Liver (tissue), 9 donors: ENCODE data around the gene RGS7. TPM values are rescaled to one million over a fixed set of nuclear protein-coding genes. Genes with fewer than 3 reads are reported as not detected.
A peak's percentile ranks its signal among the peaks of the same experiment; 100 is the strongest.

Source experiments
- DNase-seq: peaks from one replicate; pipeline ENCODE4 v3.0.0-alpha.2; 2017; ENCODE audit warnings: low spot score
- H3K27ac ChIP-seq, 2 donors: one replicate each; pipeline ENCODE4 v1.7.0; 2013; ENCODE audit warnings: inconsistent platforms in 2 of 2, low read length in 2 of 2, control low read depth in 1 of 2, low read depth in 1 of 2, mild to moderate bottlenecking in 1 of 2
- H3K27me3 ChIP-seq, 4 donors: one replicate each; pipeline versions ENCODE4 v1.6.1 to v1.7.0; 2013; ENCODE audit warnings: low read length in 3 of 4, inconsistent platforms in 1 of 4, mild to moderate bottlenecking in 1 of 4, moderate library complexity in 1 of 4; ENCODE audit not compliant: control insufficient read depth in 4 of 4, insufficient read depth in 4 of 4
- H3K36me3 ChIP-seq, 4 donors: one replicate each; pipeline versions ENCODE4 v1.6.1 to v1.7.0; 2013; ENCODE audit warnings: low read length in 3 of 4, mild to moderate bottlenecking in 3 of 4, low read depth in 1 of 4, moderate library complexity in 1 of 4; ENCODE audit not compliant: control insufficient read depth in 4 of 4, insufficient read depth in 3 of 4
- H3K4me1 ChIP-seq, 4 donors: one replicate each; pipeline versions ENCODE4 v1.6.1 to v1.7.0; 2013; ENCODE audit warnings: low read length in 3 of 4, mild to moderate bottlenecking in 3 of 4, moderate library complexity in 1 of 4; ENCODE audit not compliant: control insufficient read depth in 4 of 4, insufficient read depth in 4 of 4
- H3K4me3 ChIP-seq, 3 donors: one replicate each; pipeline versions ENCODE4 v1.6.1 to v1.7.0; 2013; ENCODE audit warnings: low read length in 3 of 3, control low read depth in 1 of 3, low read depth in 1 of 3, mild to moderate bottlenecking in 1 of 3
- H3K9ac ChIP-seq, 2 donors: one replicate each; pipeline ENCODE4 v1.7.0; 2013; ENCODE audit warnings: low read length in 2 of 2, mild to moderate bottlenecking in 2 of 2, moderate library complexity in 2 of 2, control low read depth in 1 of 2, low read depth in 1 of 2
- H3K9me3 ChIP-seq, 4 donors: one replicate each; pipeline versions ENCODE4 v1.6.1 to v1.7.0; 2013; ENCODE audit warnings: low read length in 3 of 4; ENCODE audit not compliant: control insufficient read depth in 4 of 4
- EGR1 ChIP-seq, 2 donors: IDR thresholded peaks; 2 replicates each; pipeline ENCODE4 v1.6.1; 2016 to 2018; ENCODE audit warnings: antibody characterized with exemption in 2 of 2, low read depth in 2 of 2
- FOXA1 ChIP-seq: IDR thresholded peaks from 2 replicates; pipeline ENCODE4 v1.6.1; 2016; ENCODE audit warnings: antibody characterized with exemption
- GABPA ChIP-seq, 2 donors: IDR thresholded peaks in 1 of 2; conservative IDR thresholded peaks in 1 of 2; 2 replicates each; pipeline ENCODE4 v1.6.1; 2016; ENCODE audit warnings: antibody characterized with exemption in 2 of 2, mild to moderate bottlenecking in 1 of 2, moderate library complexity in 1 of 2
- HNF4A ChIP-seq, 2 donors: conservative IDR thresholded peaks; 2 replicates each; pipeline ENCODE4 v1.6.1; 2016; ENCODE audit warnings: antibody characterized with exemption in 2 of 2, mild to moderate bottlenecking in 2 of 2
- HNF4G ChIP-seq: IDR thresholded peaks from 2 replicates; pipeline ENCODE4 v1.6.1; 2016; ENCODE audit warnings: antibody characterized with exemption
- JUND ChIP-seq, 2 donors: IDR thresholded peaks; 2 replicates each; pipeline ENCODE4 v1.6.1; 2016; ENCODE audit warnings: antibody characterized with exemption in 2 of 2
- NR2F2 ChIP-seq: IDR thresholded peaks from 2 replicates; pipeline ENCODE4 v1.6.1; 2016; ENCODE audit warnings: antibody characterized with exemption
- RAD21 ChIP-seq, 2 donors: IDR thresholded peaks; 2 replicates each; pipeline ENCODE4 v1.6.1; 2016; ENCODE audit warnings: antibody characterized with exemption in 2 of 2, mild to moderate bottlenecking in 2 of 2
- RXRA ChIP-seq, 2 donors: IDR thresholded peaks; 2 replicates each; pipeline ENCODE4 v1.6.1; 2017 to 2018; ENCODE audit warnings: antibody characterized with exemption in 2 of 2, mild to moderate bottlenecking in 1 of 2
- SP1 ChIP-seq: IDR thresholded peaks from 2 replicates; pipeline ENCODE4 v1.6.1; 2018; ENCODE audit warnings: antibody characterized with exemption, mild to moderate bottlenecking
- TAF1 ChIP-seq: conservative IDR thresholded peaks from 2 replicates; pipeline ENCODE4 v1.6.1; 2016; ENCODE audit warnings: antibody characterized with exemption, mild to moderate bottlenecking
- YY1 ChIP-seq: IDR thresholded peaks from 2 replicates; pipeline ENCODE4 v1.6.1; 2016; ENCODE audit warnings: antibody characterized with exemption, mild to moderate bottlenecking
- WGBS: extraction: QIAGEN DNeasy Blood & Tissue Kit; methylation state at CpG from one replicate; pipeline ENCODE4 v1.1.7; 2013; 5-methylcytosine and 5-hydroxymethylcytosine counted together
- polyA plus RNA-seq, 2 donors: library from polyadenylated mRNA; stranded (reverse) in 1 of 2; unstranded in 1 of 2; fragments of 200-250 nt in 1 of 2; fragments of >200 nt in 1 of 2; fragmentation: Nextera tagmentation in 1 of 2; extraction: Ambion mirVana in 1 of 2; gene quantifications; one replicate each; pipeline versions ENCODE4 v1.2.1 to v1.2.3, GENCODE V29; 2013 to 2015
- total RNA-seq, 2 donors: library from RNA; depleted of rRNA; stranded (reverse); fragments of >200 nt; gene quantifications; one replicate each; pipeline ENCODE4 v1.2.3, GENCODE V29; 2014
- TF ChIP-seq, protein P1 (sequence below): IDR thresholded peaks from 2 replicates; pipeline ENCODE4 v1.6.1; 2016; ENCODE audit warnings: antibody characterized with exemption
- TF ChIP-seq, protein P2 (sequence below): IDR thresholded peaks from 2 replicates; pipeline ENCODE4 v1.6.1; 2016; ENCODE audit warnings: antibody characterized with exemption, mild to moderate bottlenecking
- TF ChIP-seq, protein P3 (sequence below): IDR thresholded peaks from 2 replicates; pipeline ENCODE4 v1.6.1; 2016; ENCODE audit warnings: antibody characterized with exemption
- TF ChIP-seq, protein P4 (sequence below): fragments of 150-350 bp; IDR thresholded peaks from 2 replicates; pipeline ENCODE4 v1.5.1; 2017; ENCODE audit warnings: improper control_type of control experiment, low read depth, low read length; ENCODE audit not compliant: missing input control
- donor health status: healthy.
- donor health status: healthy.
- donor health status: healthy.
- donor health status: healthy.
- donor health status: healthy.

Gene RGS7
- total and polyA plus RNA-seq, 4 donors, result 0.05 to 0.18 TPM; not detected in 2

DNA sequence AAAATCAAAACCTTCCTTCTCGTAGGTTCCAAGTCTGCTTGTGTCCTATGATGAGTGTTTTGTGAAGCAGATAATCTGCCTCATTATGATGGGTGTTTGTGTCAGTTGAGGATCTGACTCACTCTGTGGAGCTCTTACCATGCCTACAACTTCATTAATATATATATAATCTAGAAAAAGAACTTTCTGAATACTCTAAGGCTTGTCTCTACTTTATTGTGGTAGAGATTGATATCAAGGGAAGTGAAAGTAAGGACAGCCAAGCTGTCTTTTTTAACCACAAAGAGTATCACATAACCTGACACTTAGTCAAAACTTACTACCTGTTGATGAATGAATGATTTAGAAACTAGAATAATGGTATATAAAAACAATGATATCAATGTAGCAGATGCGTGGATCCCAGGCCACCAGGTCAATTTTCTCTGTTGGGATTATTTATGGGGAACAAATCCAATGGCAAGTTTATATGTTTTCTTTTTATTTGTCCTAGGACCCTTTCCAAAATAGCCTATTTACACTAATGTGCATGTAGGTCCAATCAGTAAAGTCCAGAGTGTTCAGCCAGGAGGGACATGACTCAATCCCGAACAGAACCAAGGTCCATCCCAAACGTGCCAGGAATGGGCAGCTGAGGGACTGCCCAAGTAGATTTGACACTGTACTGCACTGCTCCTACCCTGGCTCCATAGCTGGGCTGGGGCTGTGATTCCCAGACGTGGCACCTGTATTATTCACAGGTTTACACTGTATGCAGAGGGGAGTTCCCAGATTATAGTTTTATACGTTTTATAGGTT is 562.8 kb downstream of the RGS7 start:
- Histone ChIP-seq H3K36me3 (no peaks in the 10 kb centered on the region), H3K4me1 (no peaks in the 10 kb centered on the region), H3K4me3 (no peak overlapping the region), H3K27me3 (no peaks in the 10 kb centered on the region), H3K9me3 (no peaks in the 10 kb centered on the region), H3K9ac (no peak overlapping the region), H3K27ac (no peak overlapping the region)
- DNase-seq, result no peak
- TF ChIP-seq NR2F2 (no peak), GABPA (IDR thresholded peaks at IDR 0.05 in 1 of 2, conservative IDR thresholded peaks at IDR 0.05 in 1 of 2) (no peak), SP1 (peak; percentile 32), FOXA1 (no peak), RAD21 (IDR thresholded peaks at IDR 0.05) (no peak), HNF4A (conservative IDR thresholded peaks at IDR 0.05) (peak in 1 of 2 donors; percentile 79), YY1 (no peak), HNF4G (no peak), RXRA (IDR thresholded peaks at IDR 0.05) (no peak), TAF1 (no peak)
- TF ChIP-seq, protein P1, sequence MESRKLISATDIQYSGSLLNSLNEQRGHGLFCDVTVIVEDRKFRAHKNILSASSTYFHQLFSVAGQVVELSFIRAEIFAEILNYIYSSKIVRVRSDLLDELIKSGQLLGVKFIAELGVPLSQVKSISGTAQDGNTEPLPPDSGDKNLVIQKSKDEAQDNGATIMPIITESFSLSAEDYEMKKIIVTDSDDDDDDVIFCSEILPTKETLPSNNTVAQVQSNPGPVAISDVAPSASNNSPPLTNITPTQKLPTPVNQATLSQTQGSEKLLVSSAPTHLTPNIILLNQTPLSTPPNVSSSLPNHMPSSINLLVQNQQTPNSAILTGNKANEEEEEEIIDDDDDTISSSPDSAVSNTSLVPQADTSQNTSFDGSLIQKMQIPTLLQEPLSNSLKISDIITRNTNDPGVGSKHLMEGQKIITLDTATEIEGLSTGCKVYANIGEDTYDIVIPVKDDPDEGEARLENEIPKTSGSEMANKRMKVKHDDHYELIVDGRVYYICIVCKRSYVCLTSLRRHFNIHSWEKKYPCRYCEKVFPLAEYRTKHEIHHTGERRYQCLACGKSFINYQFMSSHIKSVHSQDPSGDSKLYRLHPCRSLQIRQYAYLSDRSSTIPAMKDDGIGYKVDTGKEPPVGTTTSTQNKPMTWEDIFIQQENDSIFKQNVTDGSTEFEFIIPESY, result no peak
- TF ChIP-seq, protein P2, sequence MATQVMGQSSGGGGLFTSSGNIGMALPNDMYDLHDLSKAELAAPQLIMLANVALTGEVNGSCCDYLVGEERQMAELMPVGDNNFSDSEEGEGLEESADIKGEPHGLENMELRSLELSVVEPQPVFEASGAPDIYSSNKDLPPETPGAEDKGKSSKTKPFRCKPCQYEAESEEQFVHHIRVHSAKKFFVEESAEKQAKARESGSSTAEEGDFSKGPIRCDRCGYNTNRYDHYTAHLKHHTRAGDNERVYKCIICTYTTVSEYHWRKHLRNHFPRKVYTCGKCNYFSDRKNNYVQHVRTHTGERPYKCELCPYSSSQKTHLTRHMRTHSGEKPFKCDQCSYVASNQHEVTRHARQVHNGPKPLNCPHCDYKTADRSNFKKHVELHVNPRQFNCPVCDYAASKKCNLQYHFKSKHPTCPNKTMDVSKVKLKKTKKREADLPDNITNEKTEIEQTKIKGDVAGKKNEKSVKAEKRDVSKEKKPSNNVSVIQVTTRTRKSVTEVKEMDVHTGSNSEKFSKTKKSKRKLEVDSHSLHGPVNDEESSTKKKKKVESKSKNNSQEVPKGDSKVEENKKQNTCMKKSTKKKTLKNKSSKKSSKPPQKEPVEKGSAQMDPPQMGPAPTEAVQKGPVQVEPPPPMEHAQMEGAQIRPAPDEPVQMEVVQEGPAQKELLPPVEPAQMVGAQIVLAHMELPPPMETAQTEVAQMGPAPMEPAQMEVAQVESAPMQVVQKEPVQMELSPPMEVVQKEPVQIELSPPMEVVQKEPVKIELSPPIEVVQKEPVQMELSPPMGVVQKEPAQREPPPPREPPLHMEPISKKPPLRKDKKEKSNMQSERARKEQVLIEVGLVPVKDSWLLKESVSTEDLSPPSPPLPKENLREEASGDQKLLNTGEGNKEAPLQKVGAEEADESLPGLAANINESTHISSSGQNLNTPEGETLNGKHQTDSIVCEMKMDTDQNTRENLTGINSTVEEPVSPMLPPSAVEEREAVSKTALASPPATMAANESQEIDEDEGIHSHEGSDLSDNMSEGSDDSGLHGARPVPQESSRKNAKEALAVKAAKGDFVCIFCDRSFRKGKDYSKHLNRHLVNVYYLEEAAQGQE, result no peak
- WGBS, result 45% methylated on average over 6 of the region's 6 CpGs

DNA sequence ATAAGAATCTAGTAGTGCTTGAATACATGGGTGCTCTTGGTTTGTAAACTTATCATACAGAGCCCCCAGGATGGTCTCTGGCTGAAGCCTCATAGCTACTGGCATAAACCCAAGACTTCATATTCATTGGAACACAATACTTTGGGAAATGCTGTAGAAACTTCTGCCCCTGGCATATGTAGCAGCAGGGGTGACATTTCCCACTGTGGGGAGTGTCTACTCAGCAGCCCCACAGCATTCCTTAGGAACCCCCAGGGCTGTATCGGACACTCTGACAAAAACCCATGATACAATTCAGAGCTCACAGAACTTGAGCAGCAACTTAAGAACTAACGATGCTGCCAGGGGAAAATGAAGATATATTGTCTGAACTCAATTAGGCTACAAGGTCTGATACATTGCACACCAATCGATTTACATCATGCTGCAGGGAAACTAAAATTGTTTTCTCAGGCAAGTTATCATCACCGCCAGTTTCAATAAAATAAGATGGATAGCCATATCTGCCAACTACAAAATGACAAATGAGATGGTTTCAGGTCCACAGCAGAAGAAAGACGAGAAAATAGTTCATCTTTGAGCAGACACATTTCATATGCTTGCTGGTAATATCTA is 564.0 kb downstream of the RGS7 start:
- no peak for DNase-seq
- H3K4me3 ChIP-seq, result no peak overlapping the region
- no peaks in the 10 kb centered on the region for H3K9me3 ChIP-seq
- H3K27me3 ChIP-seq, result no peaks in the 10 kb centered on the region
- H3K4me1 ChIP-seq, result no peaks in the 10 kb centered on the region
- H3K27ac ChIP-seq, result no peak overlapping the region
- 81% methylated on average over 5 of the region's 5 CpGs for WGBS
- H3K36me3 ChIP-seq, result no peaks in the 10 kb centered on the region
- no peak overlapping the region for H3K9ac ChIP-seq
- TF ChIP-seq FOXA1 (no peak), HNF4G (no peak), RXRA (IDR thresholded peaks at IDR 0.05) (no peak), NR2F2 (no peak), HNF4A (conservative IDR thresholded peaks at IDR 0.05) (no peak), JUND (IDR thresholded peaks at IDR 0.05) (no peak), GABPA (IDR thresholded peaks at IDR 0.05 in 1 of 2, conservative IDR thresholded peaks at IDR 0.05 in 1 of 2) (no peak), EGR1 (IDR thresholded peaks at IDR 0.05; ENCODE audit: low read depth in 2 of 2) (no peak)
- TF ChIP-seq, protein P3, sequence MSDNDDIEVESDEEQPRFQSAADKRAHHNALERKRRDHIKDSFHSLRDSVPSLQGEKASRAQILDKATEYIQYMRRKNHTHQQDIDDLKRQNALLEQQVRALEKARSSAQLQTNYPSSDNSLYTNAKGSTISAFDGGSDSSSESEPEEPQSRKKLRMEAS, result no peak
- TF ChIP-seq, protein P2, result no peak
- TF ChIP-seq, protein P1, result no peak
- TF ChIP-seq, protein P4, sequence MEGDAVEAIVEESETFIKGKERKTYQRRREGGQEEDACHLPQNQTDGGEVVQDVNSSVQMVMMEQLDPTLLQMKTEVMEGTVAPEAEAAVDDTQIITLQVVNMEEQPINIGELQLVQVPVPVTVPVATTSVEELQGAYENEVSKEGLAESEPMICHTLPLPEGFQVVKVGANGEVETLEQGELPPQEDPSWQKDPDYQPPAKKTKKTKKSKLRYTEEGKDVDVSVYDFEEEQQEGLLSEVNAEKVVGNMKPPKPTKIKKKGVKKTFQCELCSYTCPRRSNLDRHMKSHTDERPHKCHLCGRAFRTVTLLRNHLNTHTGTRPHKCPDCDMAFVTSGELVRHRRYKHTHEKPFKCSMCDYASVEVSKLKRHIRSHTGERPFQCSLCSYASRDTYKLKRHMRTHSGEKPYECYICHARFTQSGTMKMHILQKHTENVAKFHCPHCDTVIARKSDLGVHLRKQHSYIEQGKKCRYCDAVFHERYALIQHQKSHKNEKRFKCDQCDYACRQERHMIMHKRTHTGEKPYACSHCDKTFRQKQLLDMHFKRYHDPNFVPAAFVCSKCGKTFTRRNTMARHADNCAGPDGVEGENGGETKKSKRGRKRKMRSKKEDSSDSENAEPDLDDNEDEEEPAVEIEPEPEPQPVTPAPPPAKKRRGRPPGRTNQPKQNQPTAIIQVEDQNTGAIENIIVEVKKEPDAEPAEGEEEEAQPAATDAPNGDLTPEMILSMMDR, result no peak
